ENCODE results near the gene RALGAPB.

- TF ChIP-seq CTCF (IDR thresholded peaks at IDR 0.05) (no peak), ZFX (IDR thresholded peaks at IDR 0.05; ENCODE audit: borderline replicate concordance) (no peak)
These were observed 97.3 kb downstream of the RALGAPB start for GRCh38 chr20:38569747-38570525.

Data from 22Rv1 (cell line).